K562 (cell line): ENCODE results near the gene DPAGT1. TPM values are rescaled to one million over a fixed set of nuclear protein-coding genes. Genes with fewer than 3 reads are reported as not detected.

ENCODE experiments used
- BRCA1 ChIP-seq, 2 experiments: fragments of 450-650 bp in 1 of 2; sonication (generic) in 1 of 2; formaldehyde crosslinking in 1 of 2; IDR thresholded peaks; 2 replicates each; pipeline versions ENCODE4 v1.5.0 to v1.6.1; 2017 to 2020; ENCODE audit warnings: mild to moderate bottlenecking in 1 of 2, missing genetic modification reagents in 1 of 2
- ESRRA ChIP-seq: fragments of 450-650 bp; IDR thresholded peaks from 2 replicates; pipeline ENCODE4 v1.6.1; 2014; ENCODE audit warnings: low read depth, mild to moderate bottlenecking, moderate library complexity, borderline replicate concordance
- ESRRB ChIP-seq: fragments of 250-450 bp; sonication (Bioruptor Pico); IDR thresholded peaks from 2 replicates; pipeline ENCODE4 v1.5.0; 2020; ENCODE audit warnings: mild to moderate bottlenecking, moderate library complexity, borderline replicate concordance
- HDGF ChIP-seq: fragments of 450-650 bp; IDR thresholded peaks from 2 replicates; pipeline ENCODE4 v1.6.1; 2016
- KDM2B ChIP-seq: fragments of 250-450 bp; sonication (Bioruptor Pico); IDR thresholded peaks from 2 replicates; pipeline ENCODE4 v1.8.0; 2021; ENCODE audit warnings: mild to moderate bottlenecking, moderate library complexity
- L3MBTL2 ChIP-seq: fragments of 450-650 bp; IDR thresholded peaks from 2 replicates; pipeline ENCODE4 v1.6.1; 2016; ENCODE audit warnings: mild to moderate bottlenecking, moderate library complexity
- MCM3 ChIP-seq: fragments of 450-650 bp; IDR thresholded peaks from 2 replicates; pipeline ENCODE4 v1.6.1; 2016
- NELFE ChIP-seq: IDR thresholded peaks from 2 replicates; pipeline ENCODE4 v1.6.1; 2011; ENCODE audit warnings: mild to moderate bottlenecking; ENCODE audit not compliant: insufficient read depth, insufficient read length
- NFE2L1 ChIP-seq: fragments of 450-650 bp; IDR thresholded peaks from 2 replicates; pipeline ENCODE4 v1.6.1; 2016; ENCODE audit warnings: missing genetic modification characterization, low read depth, mild to moderate bottlenecking, missing compliant biosample characterization, moderate library complexity, borderline replicate concordance
- PHB ChIP-seq: fragments of 250-450 bp; sonication (Bioruptor Pico); IDR thresholded peaks from 2 replicates; pipeline ENCODE4 v1.5.0; 2021
- RBM34 ChIP-seq: fragments of 200-400 bp; formaldehyde crosslinking; IDR thresholded peaks from 2 replicates; pipeline ENCODE4 v1.6.1; 2018; ENCODE audit warnings: low read length, borderline replicate concordance; ENCODE audit not compliant: insufficient read depth
- RNF2 ChIP-seq: sonication (generic); IDR thresholded peaks from 2 replicates; pipeline ENCODE4 v1.6.1; 2016
- SUPT5H ChIP-seq: fragments of 450-650 bp; IDR thresholded peaks from 2 replicates; pipeline ENCODE4 v1.6.1; 2016
- THAP12 ChIP-seq: fragments of 250-450 bp; sonication (Bioruptor Pico); IDR thresholded peaks from 2 replicates; pipeline ENCODE4 v1.9.0; 2021; ENCODE audit warnings: mild to moderate bottlenecking, inconsistent platforms
- ZBTB17 ChIP-seq: fragments of 450-650 bp; formaldehyde crosslinking; IDR thresholded peaks from 2 replicates; pipeline ENCODE4 v1.4.0; 2020; ENCODE audit warnings: mild to moderate bottlenecking
- ZNF146 ChIP-seq: IDR thresholded peaks from one replicate; pipeline ENCODE4 v1.6.1; 2018; ENCODE audit warnings: missing compliant biosample characterization; ENCODE audit not compliant: unreplicated experiment
- ZNF316 ChIP-seq: fragments of 450-650 bp; IDR thresholded peaks from 2 replicates; pipeline ENCODE4 v1.6.1; 2016
- ZNF695 ChIP-seq: fragments of 450-650 bp; formaldehyde crosslinking; IDR thresholded peaks from 2 replicates; pipeline ENCODE4 v1.4.0; 2020; ENCODE audit warnings: mild to moderate bottlenecking, moderate library complexity
- ZNF77 ChIP-seq: fragments of 250-450 bp; sonication (Bioruptor Pico); IDR thresholded peaks from 2 replicates; pipeline ENCODE4 v1.5.0; 2020
- polyA plus RNA-seq, 8 experiments: library from polyadenylated mRNA; depleted of rRNA in 4 of 8; stranded (reverse) in 5 of 8; unstranded in 3 of 8; fragments of >200 nt; fragmentation: Nextera tagmentation in 2 of 8; fragmentation: Illumina TruSeq in 1 of 8; extraction: Ambion mirVana in 2 of 8; extraction: Trizol in 1 of 8; gene quantifications; 2 replicates each; pipeline versions ENCODE4 v1.2.1 to v1.2.3, GENCODE V29; 2011 to 2014; ENCODE audit warnings: inconsistent platforms in 1 of 8, missing spikeins in 1 of 8
- total RNA-seq, 7 experiments: library from RNA; depleted of rRNA in 6 of 7; stranded (reverse); fragments of >200 nt in 6 of 7; fragmentation: Illumina TruSeq in 2 of 7; extraction: Trizol in 2 of 7; gene quantifications; 2 replicates each; pipeline versions ENCODE4 v1.2.1 to v1.2.3, GENCODE V29; 2011 to 2021; ENCODE audit warnings: low replicate concordance in 1 of 7
- TF ChIP-seq, protein P1 (sequence below): fragments of 200-800 bp; sonication (Bioruptor generic); IDR thresholded peaks from 2 replicates; pipeline ENCODE4 v1.6.1; 2017; ENCODE audit warnings: missing genetic modification characterization, missing compliant biosample characterization
- TF ChIP-seq, protein P2 (sequence below): fragments of 250-450 bp; sonication (Bioruptor Pico); IDR thresholded peaks from 2 replicates; pipeline ENCODE4 v1.4.0; 2020; ENCODE audit warnings: mild to moderate bottlenecking, moderate library complexity, borderline replicate concordance
- TF ChIP-seq, protein P3 (sequence below): IDR thresholded peaks from 3 replicates; pipeline ENCODE4 v1.6.1; 2011; ENCODE audit warnings: borderline replicate concordance, mild to moderate bottlenecking; ENCODE audit not compliant: insufficient read length, insufficient read depth

DPAGT1 gene
- total and polyA plus RNA-seq, 9 of the 15 experiments (the other 6 are each of a cell fraction or from before 2014, with no cell fraction given), result 29.9 to 135 (median 85.0) TPM

GRCh38 chr11:119106564-119107537, 5.2 kb upstream of the DPAGT1 start, which contains the start of gene C2CD2L (continued):
- TF ChIP-seq BRCA1 (IDR thresholded peaks at IDR 0.05), result no peak
- no peak for TF ChIP-seq BRCA1 (CRISPR knock-in tag; IDR thresholded peaks at IDR 0.05)
- peak; percentile 75; the same call in 1 of the 2 replicates for TF ChIP-seq SUPT5H
- TF ChIP-seq ZNF146, result no peak
- no peak for TF ChIP-seq ZNF316
- TF ChIP-seq NELFE, result no peak
- no peak; the same call in 1 of the 2 replicates for TF ChIP-seq PHB (CRISPR knock-in tag)
- no peak for TF ChIP-seq RBM34
- no peak for TF ChIP-seq NFE2L1
- TF ChIP-seq, protein P1, sequence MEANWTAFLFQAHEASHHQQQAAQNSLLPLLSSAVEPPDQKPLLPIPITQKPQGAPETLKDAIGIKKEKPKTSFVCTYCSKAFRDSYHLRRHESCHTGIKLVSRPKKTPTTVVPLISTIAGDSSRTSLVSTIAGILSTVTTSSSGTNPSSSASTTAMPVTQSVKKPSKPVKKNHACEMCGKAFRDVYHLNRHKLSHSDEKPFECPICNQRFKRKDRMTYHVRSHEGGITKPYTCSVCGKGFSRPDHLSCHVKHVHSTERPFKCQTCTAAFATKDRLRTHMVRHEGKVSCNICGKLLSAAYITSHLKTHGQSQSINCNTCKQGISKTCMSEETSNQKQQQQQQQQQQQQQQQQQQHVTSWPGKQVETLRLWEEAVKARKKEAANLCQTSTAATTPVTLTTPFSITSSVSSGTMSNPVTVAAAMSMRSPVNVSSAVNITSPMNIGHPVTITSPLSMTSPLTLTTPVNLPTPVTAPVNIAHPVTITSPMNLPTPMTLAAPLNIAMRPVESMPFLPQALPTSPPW (CRISPR knock-in tag), result peak; percentile 92
- TF ChIP-seq ESRRA, result peak; percentile 42; the same call in 1 of the 2 replicates
- TF ChIP-seq THAP12 (CRISPR knock-in tag), result no peak
- TF ChIP-seq RNF2, result peak; percentile 48; the same call in 1 of the 2 replicates
- TF ChIP-seq, protein P2, sequence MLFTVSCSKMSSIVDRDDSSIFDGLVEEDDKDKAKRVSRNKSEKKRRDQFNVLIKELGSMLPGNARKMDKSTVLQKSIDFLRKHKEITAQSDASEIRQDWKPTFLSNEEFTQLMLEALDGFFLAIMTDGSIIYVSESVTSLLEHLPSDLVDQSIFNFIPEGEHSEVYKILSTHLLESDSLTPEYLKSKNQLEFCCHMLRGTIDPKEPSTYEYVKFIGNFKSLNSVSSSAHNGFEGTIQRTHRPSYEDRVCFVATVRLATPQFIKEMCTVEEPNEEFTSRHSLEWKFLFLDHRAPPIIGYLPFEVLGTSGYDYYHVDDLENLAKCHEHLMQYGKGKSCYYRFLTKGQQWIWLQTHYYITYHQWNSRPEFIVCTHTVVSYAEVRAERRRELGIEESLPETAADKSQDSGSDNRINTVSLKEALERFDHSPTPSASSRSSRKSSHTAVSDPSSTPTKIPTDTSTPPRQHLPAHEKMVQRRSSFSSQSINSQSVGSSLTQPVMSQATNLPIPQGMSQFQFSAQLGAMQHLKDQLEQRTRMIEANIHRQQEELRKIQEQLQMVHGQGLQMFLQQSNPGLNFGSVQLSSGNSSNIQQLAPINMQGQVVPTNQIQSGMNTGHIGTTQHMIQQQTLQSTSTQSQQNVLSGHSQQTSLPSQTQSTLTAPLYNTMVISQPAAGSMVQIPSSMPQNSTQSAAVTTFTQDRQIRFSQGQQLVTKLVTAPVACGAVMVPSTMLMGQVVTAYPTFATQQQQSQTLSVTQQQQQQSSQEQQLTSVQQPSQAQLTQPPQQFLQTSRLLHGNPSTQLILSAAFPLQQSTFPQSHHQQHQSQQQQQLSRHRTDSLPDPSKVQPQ, result no peak
- TF ChIP-seq HDGF, result no peak
- TF ChIP-seq, protein P3, sequence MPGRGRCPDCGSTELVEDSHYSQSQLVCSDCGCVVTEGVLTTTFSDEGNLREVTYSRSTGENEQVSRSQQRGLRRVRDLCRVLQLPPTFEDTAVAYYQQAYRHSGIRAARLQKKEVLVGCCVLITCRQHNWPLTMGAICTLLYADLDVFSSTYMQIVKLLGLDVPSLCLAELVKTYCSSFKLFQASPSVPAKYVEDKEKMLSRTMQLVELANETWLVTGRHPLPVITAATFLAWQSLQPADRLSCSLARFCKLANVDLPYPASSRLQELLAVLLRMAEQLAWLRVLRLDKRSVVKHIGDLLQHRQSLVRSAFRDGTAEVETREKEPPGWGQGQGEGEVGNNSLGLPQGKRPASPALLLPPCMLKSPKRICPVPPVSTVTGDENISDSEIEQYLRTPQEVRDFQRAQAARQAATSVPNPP, result no peak
- TF ChIP-seq ZNF77 (CRISPR knock-in tag), result no peak
- no peak for TF ChIP-seq ESRRB (CRISPR knock-in tag)
- TF ChIP-seq ZNF695 (CRISPR knock-in tag), result no peak
- TF ChIP-seq L3MBTL2, result peak; percentile 81
- no peak for TF ChIP-seq MCM3
- no peak for TF ChIP-seq KDM2B (CRISPR knock-in tag)
- no peak for TF ChIP-seq ZBTB17 (CRISPR knock-in tag)
